ENCODE results near the gene CDADC1.
"Not testable (repeated sequence)": the region's sequence is repeated elsewhere in the genome, so short reads cannot be mapped to it uniquely, and the experiment has no call there.

CDADC1 gene

DNA sequence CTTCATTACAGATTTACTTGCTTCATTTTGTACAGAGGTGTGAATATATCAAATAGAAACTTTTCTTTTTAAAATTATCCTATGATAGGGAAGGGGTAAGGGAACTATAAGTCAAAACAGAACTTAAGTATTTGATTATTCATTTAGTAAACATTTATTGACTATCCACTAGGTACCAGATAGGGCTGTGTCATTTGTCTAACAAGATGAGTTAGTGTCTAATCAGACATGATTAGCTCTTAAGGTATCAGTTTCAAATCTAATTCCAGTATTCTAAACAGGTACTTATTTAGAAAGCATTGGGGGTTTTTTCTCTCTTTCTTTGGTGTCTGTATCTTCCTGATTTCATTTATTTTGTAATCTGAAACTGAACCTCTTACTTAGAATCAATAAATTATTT, 32.2 kb downstream of the CDADC1 start:
- H3K4me3 ChIP-seq (ENCODE audit: low read depth, low read length), result no peak overlapping the region
- no peak for DNase-seq (ENCODE audit: low read depth)

DNA sequence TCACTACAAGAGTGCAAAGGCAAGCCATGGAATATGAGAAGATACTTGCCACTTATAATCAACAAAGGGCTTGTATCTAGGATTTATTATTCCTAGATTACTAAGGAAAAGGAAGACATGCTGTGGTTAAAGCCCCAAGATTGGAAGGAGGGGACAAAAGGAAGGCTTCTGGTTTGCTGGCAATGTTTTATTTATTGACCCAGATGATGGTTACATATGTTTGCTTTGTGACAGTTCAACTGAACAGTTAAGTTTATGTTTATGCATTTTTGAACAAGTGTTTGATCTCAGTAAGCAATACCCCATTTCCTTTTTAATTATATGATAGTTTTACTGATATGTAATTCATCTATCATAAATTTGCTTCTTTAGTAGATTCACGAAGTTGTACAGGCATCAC, 40.3 kb downstream of the CDADC1 start:
- no peak overlapping the region for H3K4me3 ChIP-seq (ENCODE audit: low read depth, low read length)
- no peak for DNase-seq (ENCODE audit: low read depth)

DNA sequence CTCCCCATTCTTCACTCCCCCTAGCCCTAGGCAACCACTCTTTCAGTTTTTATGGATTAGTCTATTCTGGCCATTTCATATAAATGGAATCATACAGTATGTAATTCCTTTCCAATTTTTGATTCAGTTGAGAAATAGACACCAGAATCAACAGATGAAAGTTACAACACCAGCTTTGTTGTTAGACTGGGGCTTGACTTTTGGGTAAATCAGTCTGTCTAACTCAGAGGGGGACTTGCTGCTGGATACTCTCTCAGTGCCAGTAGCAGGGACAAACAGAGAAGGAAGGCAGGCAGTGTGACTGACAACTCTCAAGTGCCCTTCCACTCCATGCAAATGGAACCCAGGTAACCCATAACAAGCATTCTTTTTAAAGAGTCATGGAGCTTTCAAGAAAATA, 40.7 kb downstream of the CDADC1 start:
- no peak for DNase-seq (ENCODE audit: low read depth)

DNA sequence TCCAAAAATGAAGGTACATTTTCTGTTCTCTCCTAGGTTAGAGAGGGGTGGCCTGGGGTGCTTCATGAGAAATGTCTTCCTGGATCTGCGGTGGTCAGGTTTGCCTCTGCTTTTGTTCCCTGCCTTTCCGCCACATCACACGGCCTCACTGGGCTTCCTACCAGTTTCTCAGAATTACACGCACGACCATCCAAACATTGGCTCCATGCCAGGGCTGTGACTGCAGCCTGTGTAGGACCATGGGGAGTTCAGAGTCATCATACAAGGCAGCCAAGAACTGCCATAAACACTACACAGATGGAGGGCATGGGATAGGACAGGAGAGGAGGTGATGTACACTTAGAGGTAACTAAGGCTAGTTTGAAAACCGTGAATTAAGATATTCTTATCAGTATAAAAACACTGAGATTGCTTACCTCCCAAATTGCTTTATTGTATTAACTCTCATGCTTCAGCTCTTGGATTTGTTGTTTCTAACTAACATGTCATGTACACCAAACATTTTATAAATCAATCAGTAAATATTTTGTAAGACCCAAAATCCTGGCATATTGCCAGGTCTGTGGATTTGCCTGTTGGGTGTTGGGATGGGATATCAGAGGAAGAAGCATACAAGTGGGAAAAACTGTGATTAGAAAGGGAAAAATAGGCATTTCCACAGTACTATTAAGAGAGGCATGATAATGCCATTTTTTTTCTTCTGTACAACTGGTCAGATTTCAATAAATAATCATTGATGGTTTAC, 45.2 kb downstream of the CDADC1 start:
- DNase-seq (ENCODE audit: low read depth), result peak; percentile 87

More for the DNA sequence above, 40.7 kb downstream of the CDADC1 start:
- no peak overlapping the region for H3K4me3 ChIP-seq (ENCODE audit: low read depth, low read length)

DNA sequence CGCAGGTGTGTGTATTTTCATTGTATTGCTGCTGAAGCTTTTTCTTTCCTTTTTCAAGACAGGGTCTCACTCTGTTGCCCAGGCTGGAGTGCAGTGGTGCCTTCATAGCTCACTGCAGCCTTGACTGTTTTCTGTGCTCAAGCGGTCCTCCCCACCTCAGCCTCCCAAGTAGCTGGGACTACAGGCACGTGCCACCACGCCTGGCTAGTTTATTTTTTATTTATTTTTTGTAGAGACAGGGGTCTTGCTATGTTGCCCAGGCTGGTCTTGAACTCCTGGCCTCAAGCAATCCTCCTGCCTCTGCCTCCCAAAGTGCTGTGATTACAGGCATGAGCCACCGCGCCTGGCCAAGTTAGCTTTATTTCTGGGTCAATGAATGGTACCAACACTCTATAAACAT, 47.0 kb downstream of the CDADC1 start:
- DNase-seq (ENCODE audit: low read depth); H3K4me3 ChIP-seq (ENCODE audit: low read depth, low read length): not testable (repeated sequence)

More for the DNA sequence above, 45.2 kb downstream of the CDADC1 start:
- no peak overlapping the region for H3K4me3 ChIP-seq (ENCODE audit: low read depth, low read length)

DNA sequence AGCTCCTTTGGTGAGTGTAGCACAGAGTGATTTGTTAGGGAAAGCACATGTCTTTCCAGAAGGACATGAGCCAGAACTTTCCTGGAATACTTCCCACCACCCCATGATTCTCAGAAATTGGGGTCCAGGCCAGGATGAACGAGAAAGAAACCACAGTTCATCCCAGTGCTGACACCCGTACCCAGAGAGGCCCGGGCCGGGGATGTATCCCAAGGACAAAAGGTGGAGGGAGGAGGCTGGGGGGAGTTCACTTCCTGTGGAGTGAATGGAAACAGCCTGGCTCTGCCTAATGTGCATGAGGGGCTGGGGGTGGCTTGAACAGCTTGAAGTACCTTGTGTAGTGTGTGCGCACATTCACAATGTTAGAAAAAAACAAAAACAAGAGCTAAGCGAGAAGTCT, 47.5 kb downstream of the CDADC1 start:
- DNase-seq (ENCODE audit: low read depth), result no peak
- no peak overlapping the region for H3K4me3 ChIP-seq (ENCODE audit: low read depth, low read length)

DNA sequence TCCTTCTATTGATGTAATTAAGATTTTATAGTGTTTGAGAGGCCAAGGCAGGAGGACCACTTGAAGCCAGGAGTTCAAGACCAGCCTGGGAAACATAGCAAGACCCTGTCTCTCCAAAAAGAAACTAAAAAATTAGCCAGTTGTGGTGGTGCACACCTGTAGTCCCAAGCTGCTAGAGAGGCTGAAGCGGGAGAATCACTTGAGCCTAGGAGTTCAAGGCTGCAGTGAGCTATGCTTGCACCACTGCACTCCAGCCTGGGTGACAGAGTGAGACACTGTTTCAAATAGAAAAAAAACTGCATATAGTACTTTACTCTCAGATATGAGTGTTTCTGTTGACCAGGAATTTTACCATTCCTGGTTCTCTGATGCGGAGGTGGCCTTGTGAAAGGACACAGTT, 48.9 kb downstream of the CDADC1 start:
- DNase-seq (ENCODE audit: low read depth), result no peak
- H3K4me3 ChIP-seq (ENCODE audit: low read depth, low read length), result no peak overlapping the region

DNA sequence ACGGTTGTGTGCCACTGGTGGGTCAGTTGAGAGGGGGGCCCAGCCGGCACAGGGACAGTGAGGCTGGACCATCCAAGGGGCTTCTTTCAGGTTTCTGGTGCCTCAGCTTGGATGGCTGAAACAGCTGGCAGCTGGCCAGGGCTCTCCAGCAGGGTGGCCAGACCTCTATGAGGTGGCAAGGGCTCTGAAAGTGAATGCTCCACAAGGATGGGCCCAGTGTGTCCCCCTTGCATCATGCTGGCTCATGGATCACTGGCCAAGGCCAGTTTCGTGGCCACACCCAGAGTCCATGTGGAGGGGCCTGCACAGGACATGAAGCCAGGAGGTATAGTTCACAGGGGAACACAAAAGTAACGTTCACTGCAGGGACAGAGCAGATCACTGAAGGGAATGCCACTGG, 49.6 kb downstream of the CDADC1 start:
- H3K4me3 ChIP-seq (ENCODE audit: low read depth, low read length), result no peak overlapping the region
- DNase-seq (ENCODE audit: low read depth), result no peak

DNA sequence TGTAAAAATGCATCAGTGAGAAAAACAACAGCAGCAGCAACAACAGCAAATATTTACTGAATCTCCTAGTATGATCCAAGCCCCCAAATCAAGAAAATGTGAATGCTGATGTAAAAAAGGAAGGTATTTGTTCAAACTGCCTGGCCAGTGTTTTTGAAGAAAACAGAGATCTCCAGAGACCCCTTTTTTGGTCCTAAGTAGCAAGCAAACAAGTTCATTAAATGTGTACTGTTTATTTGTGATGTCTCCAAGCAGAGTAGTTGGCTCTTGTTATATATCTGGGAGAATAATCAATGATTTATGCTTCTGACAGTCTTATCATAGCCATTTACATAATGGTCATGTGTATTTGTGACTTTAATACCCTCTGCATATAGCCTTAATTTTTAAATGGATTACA, 50.7 kb downstream of the CDADC1 start:
- H3K4me3 ChIP-seq (ENCODE audit: low read depth, low read length), result no peak overlapping the region
- no peak for DNase-seq (ENCODE audit: low read depth)

DNA sequence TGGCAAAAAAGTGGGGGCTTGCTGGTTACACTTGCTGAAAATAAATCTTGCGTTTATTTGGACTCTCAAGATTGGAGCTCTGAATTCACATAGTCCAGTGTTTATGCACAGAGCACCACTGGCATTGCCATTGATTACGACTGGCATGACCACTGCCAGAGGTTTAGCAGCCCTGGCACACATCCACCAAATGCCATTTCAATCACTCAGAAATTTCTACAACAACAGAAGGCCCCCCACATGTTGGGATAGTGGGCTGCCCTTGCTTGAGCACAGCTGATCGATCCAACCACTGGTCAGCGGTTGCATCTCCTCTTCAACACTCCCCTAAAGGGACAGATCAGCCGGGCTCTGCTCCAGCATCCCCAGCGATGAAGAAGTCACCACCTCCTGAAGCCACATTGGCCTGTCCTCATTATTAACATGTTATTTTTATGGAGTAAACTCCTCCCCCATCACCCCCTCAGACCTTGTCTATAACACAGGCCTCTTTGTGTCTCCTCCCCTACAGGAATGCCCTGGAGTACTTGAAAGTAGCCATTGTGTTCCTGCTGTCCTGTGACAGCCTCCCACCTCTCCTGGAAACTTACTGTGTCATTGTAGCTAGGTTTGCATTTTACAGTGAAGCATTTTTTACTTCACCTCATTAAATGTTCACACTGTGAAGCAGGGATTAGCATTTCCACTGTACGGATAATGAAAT, 51.3 kb downstream of the CDADC1 start:
- no peak for DNase-seq (ENCODE audit: low read depth)
- no peak overlapping the region for H3K4me3 ChIP-seq (ENCODE audit: low read depth, low read length)

DNA sequence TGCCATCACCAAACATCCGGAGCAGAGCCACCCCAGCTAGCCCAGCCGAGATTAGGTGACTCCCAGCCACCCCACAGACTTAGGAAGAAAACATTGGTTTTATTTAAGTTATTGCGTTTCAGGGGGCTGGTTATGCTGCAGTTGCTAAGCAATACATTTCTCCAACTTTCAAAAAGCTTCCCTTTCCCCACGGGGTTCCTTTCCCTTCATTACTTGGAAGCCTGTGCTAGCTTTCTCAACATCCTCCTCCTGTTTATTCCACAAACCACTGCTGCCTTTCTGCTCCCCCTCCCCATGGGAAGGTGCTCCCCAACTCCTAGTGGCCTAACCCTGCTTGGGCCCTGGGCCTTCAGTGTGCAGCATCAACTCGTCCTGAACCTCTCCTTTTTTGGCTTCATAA, 52.6 kb downstream of the CDADC1 start:
- H3K4me3 ChIP-seq (ENCODE audit: low read depth, low read length), result no peak overlapping the region
- DNase-seq (ENCODE audit: low read depth), result no peak

DNA sequence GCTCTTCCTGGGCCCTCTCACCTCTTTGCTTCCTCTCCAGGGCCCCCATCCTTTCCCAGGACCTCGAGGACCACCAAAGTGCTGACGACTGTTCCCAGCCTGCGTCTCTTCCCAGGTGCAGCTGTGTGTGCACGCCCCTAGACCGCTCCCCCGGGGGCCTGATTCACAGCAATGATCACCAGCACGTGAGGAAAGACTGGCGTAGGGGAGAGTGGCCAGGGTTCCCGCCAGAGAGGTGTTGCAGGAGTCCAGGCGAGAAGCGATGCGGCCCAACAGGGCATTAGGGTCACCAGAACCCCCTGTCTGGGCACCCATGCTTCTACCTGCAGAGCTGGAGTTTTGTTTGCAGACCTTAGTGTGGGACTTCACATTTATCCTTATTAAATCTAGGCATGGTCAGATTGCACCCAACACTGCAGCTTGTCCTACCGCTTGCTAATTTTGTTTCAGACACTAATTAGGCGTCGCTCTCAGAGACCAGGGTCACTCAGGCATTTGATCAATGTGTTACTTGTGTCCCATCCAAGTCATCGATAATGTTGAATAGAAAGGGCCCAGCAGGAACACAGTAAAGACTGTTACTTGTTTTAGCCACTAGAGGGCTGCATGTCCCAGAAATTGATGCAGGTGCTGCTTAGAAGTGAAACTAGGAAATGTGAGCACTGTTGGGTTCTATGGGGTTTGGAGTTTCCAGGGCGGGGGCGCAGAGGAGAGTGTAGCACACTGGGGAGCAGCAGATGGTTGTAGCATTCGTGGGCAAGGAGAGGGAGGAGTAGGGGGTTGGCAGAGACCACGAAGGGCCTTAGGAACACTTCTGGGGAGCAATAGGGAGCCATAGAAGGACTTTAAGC, 53.2 kb downstream of the CDADC1 start:
- H3K4me3 ChIP-seq (ENCODE audit: low read depth, low read length), result peak overlapping the region; percentile 4
- DNase-seq (ENCODE audit: low read depth), result no peak

DNA sequence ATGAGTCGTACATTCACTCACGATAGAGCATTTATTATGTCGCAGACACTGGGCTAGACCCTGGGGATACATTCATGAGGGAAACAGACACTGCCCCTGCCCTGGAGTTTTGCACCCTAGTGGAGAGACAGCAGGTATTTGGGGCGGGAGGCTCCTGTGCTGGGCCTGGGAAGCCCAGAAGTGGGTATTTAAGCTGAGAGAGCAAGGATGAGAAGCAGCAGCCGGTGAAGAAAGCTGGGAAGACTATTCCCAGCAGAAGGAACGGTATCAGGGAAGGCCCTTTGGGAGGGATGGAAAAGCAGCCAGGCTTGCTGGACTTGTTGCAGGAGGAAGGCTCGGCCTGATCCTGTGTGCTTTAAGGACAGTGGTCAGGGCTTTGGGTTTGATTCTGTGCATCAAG, 54.5 kb downstream of the CDADC1 start:
- DNase-seq (ENCODE audit: low read depth), result no peak
- H3K4me3 ChIP-seq (ENCODE audit: low read depth, low read length), result no peak overlapping the region

DNA sequence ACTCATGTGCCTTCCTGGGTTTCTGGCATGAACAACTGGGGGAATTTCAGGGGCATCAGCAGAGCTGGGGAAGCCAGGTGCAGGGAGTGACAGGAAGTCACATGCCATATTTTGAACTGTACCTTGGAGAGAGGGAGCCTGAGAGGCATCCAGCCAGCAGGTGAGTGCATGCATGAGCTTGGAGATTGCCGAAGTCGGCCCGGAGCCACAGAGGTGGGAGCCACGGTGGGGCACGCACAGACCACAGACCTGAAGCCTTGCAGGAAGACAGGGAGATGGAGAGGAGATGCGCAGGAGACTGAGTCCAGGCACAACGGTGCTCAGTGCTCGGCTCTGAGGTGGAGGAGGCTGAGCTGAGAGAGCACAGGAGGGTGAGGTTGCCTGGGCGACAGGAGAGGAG, 55.1 kb downstream of the CDADC1 start:
- no peak overlapping the region for H3K4me3 ChIP-seq (ENCODE audit: low read depth, low read length)
- DNase-seq (ENCODE audit: low read depth), result no peak

DNA sequence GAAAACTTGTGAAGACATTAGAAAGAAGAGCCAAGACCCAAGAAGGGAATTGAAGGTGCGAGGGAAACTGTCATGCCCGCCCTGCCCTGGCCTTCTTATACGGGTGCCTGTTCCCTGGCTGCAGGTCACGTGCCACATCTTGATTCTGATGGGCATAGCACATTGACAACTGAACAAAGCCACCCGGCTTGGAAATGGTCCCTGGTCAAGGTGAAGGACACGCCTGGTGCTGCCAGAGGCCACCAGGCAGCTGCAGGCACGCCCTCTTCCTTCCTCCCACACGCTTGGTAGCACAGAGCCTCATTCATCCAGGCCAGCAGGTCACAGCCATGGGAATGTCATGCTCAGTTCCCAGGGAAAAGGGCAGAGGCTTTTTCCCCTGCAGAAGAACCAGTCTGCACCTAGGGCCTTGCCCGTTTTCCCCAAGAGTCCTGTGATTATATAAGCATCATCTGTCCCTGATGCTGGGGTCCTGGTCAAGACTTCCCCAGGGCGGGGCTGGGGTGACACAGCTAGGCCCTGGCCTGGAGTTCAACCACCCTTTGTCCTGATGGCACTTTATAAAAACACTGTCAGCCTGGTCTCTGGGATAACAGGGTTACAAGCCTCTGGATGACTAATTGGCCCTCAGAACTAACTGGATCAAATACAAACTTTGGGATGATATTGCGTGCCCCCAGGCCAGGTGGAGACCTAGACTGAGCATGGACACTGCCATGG, 56.0 kb downstream of the CDADC1 start:
- no peak overlapping the region for H3K4me3 ChIP-seq (ENCODE audit: low read depth, low read length)
- DNase-seq (ENCODE audit: low read depth), result no peak

DNA sequence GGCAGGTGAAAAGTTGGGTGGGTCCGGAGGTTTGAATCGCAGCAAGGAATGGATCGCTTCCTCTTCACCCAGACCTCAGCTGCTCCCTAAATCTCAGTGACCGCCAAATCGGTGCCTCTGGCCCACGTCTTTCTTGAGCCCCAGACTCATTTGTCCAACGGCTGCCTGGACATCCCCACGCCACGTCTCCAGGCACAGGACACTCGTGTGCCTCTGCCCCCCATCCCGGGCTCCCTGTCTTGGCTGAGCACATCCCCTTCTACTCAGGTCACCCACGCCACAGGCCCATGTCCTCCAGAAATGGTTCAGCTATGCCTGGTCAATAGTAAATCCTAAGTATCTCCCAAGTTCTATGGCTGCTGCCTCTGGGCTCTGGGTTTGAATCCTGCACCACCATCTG, 56.6 kb downstream of the CDADC1 start:
- H3K4me3 ChIP-seq (ENCODE audit: low read depth, low read length), result no peak overlapping the region
- DNase-seq (ENCODE audit: low read depth), result no peak

DNA sequence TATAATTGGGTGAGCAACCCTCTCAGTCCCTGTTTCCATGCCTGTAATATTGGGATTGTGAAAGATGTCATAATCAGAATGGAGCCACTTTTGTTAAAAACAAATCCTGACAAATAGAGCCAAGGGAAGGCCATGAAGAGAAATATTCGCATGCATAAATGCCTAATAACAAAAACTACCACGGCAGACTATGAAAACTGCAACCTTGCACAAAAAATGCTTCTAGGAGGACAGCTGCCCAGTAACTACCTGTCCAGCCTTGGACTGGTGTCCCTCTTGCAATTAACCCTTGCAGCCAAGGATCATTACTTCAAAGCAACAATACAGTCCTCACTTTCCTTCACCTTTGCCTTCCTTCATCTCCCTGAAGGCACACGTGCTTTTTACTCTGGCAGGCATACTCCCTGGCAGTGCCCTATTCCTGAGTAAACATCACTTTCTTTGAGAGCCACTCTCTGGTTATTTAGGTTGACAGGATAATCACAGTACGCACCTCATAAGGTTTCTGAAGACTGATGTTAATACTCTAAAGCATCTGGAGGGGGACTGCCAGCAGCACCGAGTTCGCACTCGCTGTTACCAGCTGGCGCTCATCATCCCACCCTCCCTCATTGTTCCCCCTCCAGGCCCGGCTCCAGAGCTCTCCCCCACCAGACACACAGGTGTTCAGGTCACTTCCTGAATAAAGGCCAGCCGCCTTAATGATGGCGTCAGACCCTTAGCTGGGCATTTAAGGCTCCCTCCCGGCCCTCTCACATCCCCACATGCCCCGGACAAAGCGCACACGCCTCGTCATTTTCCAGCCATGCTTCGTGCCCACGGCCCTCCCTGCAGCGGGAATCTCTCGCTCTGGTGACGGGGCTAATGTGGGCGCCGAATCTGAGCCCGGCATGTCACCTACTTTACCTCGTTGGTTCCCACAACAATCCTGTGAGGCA, 57.3 kb downstream of the CDADC1 start:
- no peak overlapping the region for H3K4me3 ChIP-seq (ENCODE audit: low read depth, low read length)
- DNase-seq (ENCODE audit: low read depth), result no peak

DNA sequence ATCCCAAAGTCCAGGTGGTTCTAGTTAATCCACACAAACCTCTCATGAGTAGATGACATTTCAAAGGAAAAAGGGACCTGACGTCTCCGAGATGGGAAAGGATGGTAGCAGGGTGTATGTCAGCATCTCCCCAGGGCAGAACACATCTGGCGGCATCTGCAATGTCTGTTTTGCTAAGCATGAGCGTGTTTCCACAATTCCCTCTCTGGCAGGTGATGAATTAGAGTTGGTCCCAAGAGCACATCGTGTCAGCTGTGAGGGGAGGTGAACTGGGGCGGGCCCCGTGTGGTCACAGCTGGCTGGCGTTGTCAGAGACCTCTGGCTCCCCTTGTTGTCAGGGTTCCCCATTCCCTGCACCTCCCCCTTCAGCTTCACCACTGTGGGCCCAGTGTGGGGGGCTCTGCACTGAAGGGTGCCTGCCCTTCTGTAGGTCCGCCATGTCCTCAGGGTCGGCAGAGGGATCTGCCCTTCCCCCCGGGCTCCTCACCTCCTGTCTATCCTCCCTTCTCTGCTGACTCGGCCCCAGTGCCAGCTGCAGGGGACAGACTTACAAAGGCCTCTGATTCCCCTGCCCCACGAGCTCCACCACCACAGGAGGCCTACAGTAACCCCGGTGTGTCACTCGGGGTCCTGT, 58.2 kb downstream of the CDADC1 start:
- DNase-seq (ENCODE audit: low read depth), result no peak
- no peak overlapping the region for H3K4me3 ChIP-seq (ENCODE audit: low read depth, low read length)
